ENCODE measurements around the gene KIF26A. TPM values are rescaled to one million over a fixed set of nuclear protein-coding genes. Genes with fewer than 3 reads are reported as not detected.

KIF26A gene
- total RNA-seq, 1 experiment from 2014 or later = 3.1 TPM

DNA sequence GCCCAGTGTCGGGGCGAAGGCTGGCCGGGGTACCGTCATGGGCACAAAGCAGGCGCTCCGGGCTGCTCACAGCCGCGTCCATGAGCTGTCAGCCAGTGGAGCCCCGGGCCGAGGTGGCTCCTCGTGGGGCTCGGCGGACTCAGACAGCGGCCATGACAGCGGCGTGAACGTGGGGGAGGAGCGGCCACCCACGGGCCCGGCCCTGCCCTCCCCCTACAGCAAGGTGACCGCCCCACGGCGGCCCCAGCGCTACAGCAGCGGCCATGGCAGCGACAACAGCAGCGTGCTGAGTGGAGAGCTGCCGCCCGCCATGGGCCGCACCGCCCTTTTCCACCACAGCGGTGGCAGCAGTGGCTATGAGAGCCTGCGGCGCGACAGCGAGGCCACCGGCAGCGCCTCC, 39.0 kb downstream of the KIF26A start:
- no peaks in the 10 kb centered on the region for H3F3A ChIP-seq (ENCODE audit: low read length, unreplicated experiment)
- CTCF ChIA-PET = no interaction called here
- no peak overlapping the region for H3K9ac ChIP-seq (ENCODE audit: low read length)
- no peak for TF ChIP-seq EZH2 (IDR thresholded peaks at IDR 0.05; ENCODE audit: low read length, unreplicated experiment)
- no peak overlapping the region for H2AFZ ChIP-seq (ENCODE audit: low read length)
- POLR2A ChIA-PET (ENCODE audit: unreplicated experiment) = no interaction called here
- H3K27me3 ChIP-seq (ENCODE audit: low read length) = peaks cover 11% of the 10 kb centered on the region
- H4K20me1 ChIP-seq (ENCODE audit: low read length) = no peaks in the 10 kb centered on the region
- no peaks in the 10 kb centered on the region for H3K4me1 ChIP-seq (ENCODE audit: insufficient read depth, low read length)
- no peaks in the 10 kb centered on the region for H3K9me2 ChIP-seq (replicated peaks; ENCODE audit: low read length)
- H3K4me3 ChIP-seq (ENCODE audit: low read length) = no peak overlapping the region
- no peaks in the 10 kb centered on the region for H3K36me3 ChIP-seq (ENCODE audit: low read depth, low read length)
- BruUV-seq (replicated peaks) = no TSS peak
- no peaks in the 10 kb centered on the region for H3K79me2 ChIP-seq (ENCODE audit: low read length)
- ATAC-seq (no peak), DNase-seq (no peak)
- intact Hi-C loops (cut with micrococcal nuclease) = no loop called here
- H3K9me3 ChIP-seq (ENCODE audit: low read length) = no peaks in the 10 kb centered on the region
- H3K27ac ChIP-seq (ENCODE audit: low read length) = no peak overlapping the region
- no peak overlapping the region for H3K4me2 ChIP-seq (ENCODE audit: low read length)

DNA sequence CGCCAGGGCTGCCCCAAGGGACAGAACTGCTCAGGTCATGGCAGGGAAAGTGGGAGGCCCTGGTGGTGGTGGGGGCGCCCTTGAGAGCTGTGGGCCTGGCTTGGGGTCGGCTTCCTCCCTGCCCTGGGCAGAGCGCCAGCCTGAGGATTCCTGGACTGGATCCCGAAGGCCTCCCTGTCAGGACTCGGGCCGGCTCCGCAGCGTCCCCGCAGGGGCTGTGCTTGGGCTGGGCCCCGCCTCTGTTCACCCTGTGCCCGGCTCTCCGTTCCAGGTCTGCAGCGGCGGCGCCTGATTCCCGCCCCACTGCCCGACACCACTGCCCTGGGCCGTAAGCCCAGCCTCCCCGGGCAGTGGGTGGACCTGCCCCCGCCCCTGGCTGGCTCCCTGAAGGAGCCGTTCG, 39.9 kb downstream of the KIF26A start:
- DNase-seq (peak; percentile 11), ATAC-seq (peak; percentile 56)
- CTCF ChIA-PET = no interaction called here
- Histone ChIP-seq H3F3A (ENCODE audit: low read length, unreplicated experiment) (no peaks in the 10 kb centered on the region), H3K9ac (ENCODE audit: low read length) (no peak overlapping the region), H3K4me1 (ENCODE audit: insufficient read depth, low read length) (no peaks in the 10 kb centered on the region), H3K9me2 (replicated peaks; ENCODE audit: low read length) (no peaks in the 10 kb centered on the region), H3K4me2 (ENCODE audit: low read length) (peak overlapping the region; percentile 67), H3K9me3 (ENCODE audit: low read length) (no peaks in the 10 kb centered on the region), H2AFZ (ENCODE audit: low read length) (no peak overlapping the region), H4K20me1 (ENCODE audit: low read length) (no peaks in the 10 kb centered on the region), H3K27ac (ENCODE audit: low read length) (no peak overlapping the region), H3K79me2 (ENCODE audit: low read length) (no peaks in the 10 kb centered on the region), H3K27me3 (ENCODE audit: low read length) (peaks cover 11% of the 10 kb centered on the region), H3K4me3 (ENCODE audit: low read length) (no peak overlapping the region), H3K36me3 (ENCODE audit: low read depth, low read length) (no peaks in the 10 kb centered on the region)
- POLR2A ChIA-PET (ENCODE audit: unreplicated experiment) = no interaction called here
- intact Hi-C loops (cut with micrococcal nuclease) = no loop called here
- no TSS peak for BruUV-seq (replicated peaks)
- TF ChIP-seq EZH2 (IDR thresholded peaks at IDR 0.05; ENCODE audit: low read length, unreplicated experiment) (no peak), EZH2phosphoT487 (IDR thresholded peaks at IDR 0.05; ENCODE audit: borderline replicate concordance, low read length) (no peak)
- TF ChIP-seq, protein P1, sequence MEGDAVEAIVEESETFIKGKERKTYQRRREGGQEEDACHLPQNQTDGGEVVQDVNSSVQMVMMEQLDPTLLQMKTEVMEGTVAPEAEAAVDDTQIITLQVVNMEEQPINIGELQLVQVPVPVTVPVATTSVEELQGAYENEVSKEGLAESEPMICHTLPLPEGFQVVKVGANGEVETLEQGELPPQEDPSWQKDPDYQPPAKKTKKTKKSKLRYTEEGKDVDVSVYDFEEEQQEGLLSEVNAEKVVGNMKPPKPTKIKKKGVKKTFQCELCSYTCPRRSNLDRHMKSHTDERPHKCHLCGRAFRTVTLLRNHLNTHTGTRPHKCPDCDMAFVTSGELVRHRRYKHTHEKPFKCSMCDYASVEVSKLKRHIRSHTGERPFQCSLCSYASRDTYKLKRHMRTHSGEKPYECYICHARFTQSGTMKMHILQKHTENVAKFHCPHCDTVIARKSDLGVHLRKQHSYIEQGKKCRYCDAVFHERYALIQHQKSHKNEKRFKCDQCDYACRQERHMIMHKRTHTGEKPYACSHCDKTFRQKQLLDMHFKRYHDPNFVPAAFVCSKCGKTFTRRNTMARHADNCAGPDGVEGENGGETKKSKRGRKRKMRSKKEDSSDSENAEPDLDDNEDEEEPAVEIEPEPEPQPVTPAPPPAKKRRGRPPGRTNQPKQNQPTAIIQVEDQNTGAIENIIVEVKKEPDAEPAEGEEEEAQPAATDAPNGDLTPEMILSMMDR (conservative IDR thresholded peaks at IDR 0.05; ENCODE audit: low read depth, low read length) = no peak

DNA sequence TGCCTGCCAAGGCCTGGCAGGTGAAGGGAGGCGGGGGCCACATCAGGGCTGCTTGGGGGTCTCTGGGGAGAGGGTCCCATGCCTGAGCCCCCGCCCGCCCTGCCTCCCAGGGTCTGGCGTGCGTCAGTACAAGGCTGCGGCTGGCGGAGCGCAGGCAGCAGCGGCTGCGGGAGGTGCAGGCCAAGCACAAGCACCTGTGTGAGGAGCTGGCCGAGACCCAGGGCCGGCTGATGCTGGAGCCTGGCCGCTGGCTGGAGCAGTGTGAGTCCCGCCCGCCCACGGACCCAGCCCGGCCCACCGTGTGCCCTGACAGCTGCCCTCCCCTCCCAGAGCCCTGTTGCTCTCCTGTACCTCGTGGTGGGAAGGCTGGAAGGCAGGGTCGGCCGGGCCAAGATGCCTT, 40.7 kb downstream of the KIF26A start:
- Histone ChIP-seq H3F3A (ENCODE audit: low read length, unreplicated experiment) (no peaks in the 10 kb centered on the region), H3K4me2 (ENCODE audit: low read length) (0 out of 2 replicates have a peak overlapping the region, but pooled peaks have one; percentile 67), H3K27ac (ENCODE audit: low read length) (no peak overlapping the region), H3K36me3 (ENCODE audit: low read depth, low read length) (no peaks in the 10 kb centered on the region), H3K9me3 (ENCODE audit: low read length) (no peaks in the 10 kb centered on the region), H3K9me2 (replicated peaks; ENCODE audit: low read length) (no peaks in the 10 kb centered on the region), H2AFZ (ENCODE audit: low read length) (no peak overlapping the region), H3K9ac (ENCODE audit: low read length) (no peak overlapping the region), H3K4me3 (ENCODE audit: low read length) (no peak overlapping the region), H3K27me3 (ENCODE audit: low read length) (peaks cover 11% of the 10 kb centered on the region), H3K79me2 (ENCODE audit: low read length) (no peaks in the 10 kb centered on the region), H4K20me1 (ENCODE audit: low read length) (no peaks in the 10 kb centered on the region), H3K4me1 (ENCODE audit: insufficient read depth, low read length) (no peaks in the 10 kb centered on the region)
- TF ChIP-seq, protein P1 (conservative IDR thresholded peaks at IDR 0.05; ENCODE audit: low read depth, low read length) = no peak
- no peak for TF ChIP-seq EZH2 (IDR thresholded peaks at IDR 0.05; ENCODE audit: low read length, unreplicated experiment)
- TF ChIP-seq EZH2phosphoT487 (IDR thresholded peaks at IDR 0.05; ENCODE audit: borderline replicate concordance, low read length) = no peak
- intact Hi-C loops (cut with micrococcal nuclease) = no loop called here
- POLR2A ChIA-PET (ENCODE audit: unreplicated experiment) = no interaction called here
- CTCF ChIA-PET = no interaction called here
- DNase-seq = no peak
- peak; percentile 20; the same call in 1 of the 2 replicates for ATAC-seq
- no TSS peak for BruUV-seq (replicated peaks)
